Hepatocyte (in vitro differentiated cells): ENCODE data around the gene OR8D2. TPM values are rescaled to one million over a fixed set of nuclear protein-coding genes. Genes with fewer than 3 reads are reported as not detected.

Experiments used
- DNase-seq: peaks from one replicate; pipeline ENCODE4 v3.0.0-alpha.2; 2016; ENCODE audit warnings: low spot score
- H2AFZ ChIP-seq: fragments of 200-600 bp; sonication (generic); 2 replicates; pipeline ENCODE4 v1.6.0; 2016; ENCODE audit warnings: antibody characterized with exemption, mild to moderate bottlenecking
- H3K27ac ChIP-seq: fragments of 200-600 bp; sonication (generic); 2 replicates; pipeline ENCODE4 v1.5.1; 2016; ENCODE audit warnings: mild to moderate bottlenecking
- H3K27me3 ChIP-seq: fragments of 200-600 bp; sonication (generic); 2 replicates; pipeline ENCODE4 v1.6.1; 2016
- H3K36me3 ChIP-seq: fragments of 200-600 bp; sonication (generic); replicated peaks from 2 replicates; pipeline ENCODE4 v1.5.1; 2016; ENCODE audit warnings: low read depth; ENCODE audit not compliant: insufficient read depth
- H3K4me1 ChIP-seq: fragments of 200-600 bp; sonication (generic); 2 replicates; pipeline ENCODE4 v1.5.1; 2016; ENCODE audit warnings: mild to moderate bottlenecking, moderate library complexity; ENCODE audit not compliant: insufficient read depth
- H3K4me2 ChIP-seq: fragments of 200-600 bp; sonication (generic); 2 replicates; pipeline ENCODE4 v1.6.0; 2016
- H3K4me3 ChIP-seq: fragments of 200-600 bp; sonication (generic); 2 replicates; pipeline ENCODE4 v1.5.1; 2016; ENCODE audit warnings: mild to moderate bottlenecking
- H3K79me2 ChIP-seq: fragments of 200-600 bp; sonication (generic); 2 replicates; pipeline ENCODE4 v1.6.0; 2017; ENCODE audit warnings: mild to moderate bottlenecking
- H3K9me2 ChIP-seq: fragments of 200-600 bp; sonication (generic); replicated peaks from 2 replicates; pipeline ENCODE4 v1.6.0; 2017; ENCODE audit warnings: mild to moderate bottlenecking; ENCODE audit not compliant: insufficient read depth
- H3K9me3 ChIP-seq: fragments of 200-600 bp; sonication (generic); 2 replicates; pipeline ENCODE4 v1.5.1; 2016; ENCODE audit warnings: low read depth, mild to moderate bottlenecking
- H4K20me1 ChIP-seq: fragments of 200-600 bp; sonication (generic); 2 replicates; pipeline ENCODE4 v1.6.0; 2016; ENCODE audit warnings: mild to moderate bottlenecking; ENCODE audit not compliant: insufficient read depth, poor library complexity, severe bottlenecking
- EZH2 ChIP-seq: fragments of 200-600 bp; sonication (generic); IDR thresholded peaks from 2 replicates; pipeline ENCODE4 v1.6.1; 2016; ENCODE audit warnings: antibody characterized with exemption, mild to moderate bottlenecking, borderline replicate concordance
- EZH2phosphoT487 ChIP-seq: fragments of 200-600 bp; sonication (generic); IDR thresholded peaks from one replicate; pipeline ENCODE4 v1.6.1; 2018; ENCODE audit warnings: antibody characterized with exemption, mild to moderate bottlenecking, low read depth, moderate library complexity; ENCODE audit not compliant: unreplicated experiment, severe bottlenecking
- WGBS: methylation state at CpG from one replicate; pipeline ENCODE4 v1.1.6; 2016; ENCODE audit warnings: low lambda C conversion rate; ENCODE audit errors: missing lambda C conversion rate; 5-methylcytosine and 5-hydroxymethylcytosine counted together
- polyA plus RNA-seq: library from polyadenylated mRNA; unstranded; fragments of >200 nt; fragmentation: Nextera tagmentation; extraction: Ambion mirVana; gene quantifications from 2 replicates; pipeline ENCODE4 v1.2.1, GENCODE V29; 2016
- total RNA-seq: library from RNA; depleted of rRNA; stranded (reverse); fragments of >200 nt; gene quantifications from 2 replicates; pipeline ENCODE4 v1.2.3, GENCODE V29; 2014
- TF ChIP-seq, protein P1 (sequence below): fragments of 200-600 bp; sonication (generic); IDR thresholded peaks from 2 replicates; pipeline ENCODE4 v1.5.1; 2016; ENCODE audit warnings: antibody characterized with exemption, mild to moderate bottlenecking; ENCODE audit not compliant: poor library complexity

Gene OR8D2
- total and polyA plus RNA-seq, 2 experiments from 2014 or later, result not detected

DNA sequence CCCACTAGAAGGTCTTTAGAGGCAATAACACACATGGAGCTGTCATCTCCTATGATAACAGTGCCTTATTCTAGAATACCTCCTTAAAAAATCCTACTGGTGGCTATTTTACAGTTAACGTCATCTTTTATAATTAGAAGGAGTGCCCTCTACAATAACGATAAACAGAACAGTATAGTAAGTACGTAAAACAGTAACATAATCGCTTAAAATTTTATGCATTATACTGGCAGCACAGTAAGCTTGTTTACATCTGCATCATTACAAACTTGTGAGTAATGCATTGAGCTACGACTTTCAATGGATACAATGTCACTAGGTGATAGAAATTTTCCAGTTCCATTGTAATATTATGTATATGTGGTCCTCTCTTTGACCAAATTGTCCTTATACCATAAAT lies 24.3 kb upstream of the OR8D2 start:
- no peaks in the 10 kb centered on the region for H3K36me3 ChIP-seq
- no peak for TF ChIP-seq EZH2
- no peak for TF ChIP-seq EZH2phosphoT487
- TF ChIP-seq, protein P1, sequence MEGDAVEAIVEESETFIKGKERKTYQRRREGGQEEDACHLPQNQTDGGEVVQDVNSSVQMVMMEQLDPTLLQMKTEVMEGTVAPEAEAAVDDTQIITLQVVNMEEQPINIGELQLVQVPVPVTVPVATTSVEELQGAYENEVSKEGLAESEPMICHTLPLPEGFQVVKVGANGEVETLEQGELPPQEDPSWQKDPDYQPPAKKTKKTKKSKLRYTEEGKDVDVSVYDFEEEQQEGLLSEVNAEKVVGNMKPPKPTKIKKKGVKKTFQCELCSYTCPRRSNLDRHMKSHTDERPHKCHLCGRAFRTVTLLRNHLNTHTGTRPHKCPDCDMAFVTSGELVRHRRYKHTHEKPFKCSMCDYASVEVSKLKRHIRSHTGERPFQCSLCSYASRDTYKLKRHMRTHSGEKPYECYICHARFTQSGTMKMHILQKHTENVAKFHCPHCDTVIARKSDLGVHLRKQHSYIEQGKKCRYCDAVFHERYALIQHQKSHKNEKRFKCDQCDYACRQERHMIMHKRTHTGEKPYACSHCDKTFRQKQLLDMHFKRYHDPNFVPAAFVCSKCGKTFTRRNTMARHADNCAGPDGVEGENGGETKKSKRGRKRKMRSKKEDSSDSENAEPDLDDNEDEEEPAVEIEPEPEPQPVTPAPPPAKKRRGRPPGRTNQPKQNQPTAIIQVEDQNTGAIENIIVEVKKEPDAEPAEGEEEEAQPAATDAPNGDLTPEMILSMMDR, result no peak
- H3K4me2 ChIP-seq, result no peak overlapping the region
- WGBS, result 78% methylated on average over 5 of the region's 5 CpGs
- DNase-seq, result no peak
- no peaks in the 10 kb centered on the region for H4K20me1 ChIP-seq
- no peak overlapping the region for H3K4me3 ChIP-seq
- no peak overlapping the region for H3K27ac ChIP-seq
- H2AFZ ChIP-seq, result no peak overlapping the region
- no peaks in the 10 kb centered on the region for H3K9me3 ChIP-seq
- no peaks in the 10 kb centered on the region for H3K4me1 ChIP-seq
- H3K79me2 ChIP-seq, result no peaks in the 10 kb centered on the region
- no peaks in the 10 kb centered on the region for H3K9me2 ChIP-seq
- no peaks in the 10 kb centered on the region for H3K27me3 ChIP-seq

- DNase-seq, result no peak
- Histone ChIP-seq H3K27ac (no peak overlapping the region), H3K9me2 (no peaks in the 10 kb centered on the region), H3K79me2 (no peaks in the 10 kb centered on the region), H3K27me3 (no peaks in the 10 kb centered on the region), H3K4me1 (no peaks in the 10 kb centered on the region), H3K4me3 (no peak overlapping the region), H3K4me2 (no peak overlapping the region), H2AFZ (no peak overlapping the region), H3K9me3 (no peaks in the 10 kb centered on the region), H4K20me1 (no peaks in the 10 kb centered on the region), H3K36me3 (no peaks in the 10 kb centered on the region)
- TF ChIP-seq EZH2 (no peak), EZH2phosphoT487 (no peak)
- TF ChIP-seq, protein P1, result no peak
- WGBS, result 66% methylated on average over 2 of the region's 2 CpGs
Observed at GRCh38 chr11:124340142-124340447, 20.1 kb upstream of the OR8D2 start.

DNA sequence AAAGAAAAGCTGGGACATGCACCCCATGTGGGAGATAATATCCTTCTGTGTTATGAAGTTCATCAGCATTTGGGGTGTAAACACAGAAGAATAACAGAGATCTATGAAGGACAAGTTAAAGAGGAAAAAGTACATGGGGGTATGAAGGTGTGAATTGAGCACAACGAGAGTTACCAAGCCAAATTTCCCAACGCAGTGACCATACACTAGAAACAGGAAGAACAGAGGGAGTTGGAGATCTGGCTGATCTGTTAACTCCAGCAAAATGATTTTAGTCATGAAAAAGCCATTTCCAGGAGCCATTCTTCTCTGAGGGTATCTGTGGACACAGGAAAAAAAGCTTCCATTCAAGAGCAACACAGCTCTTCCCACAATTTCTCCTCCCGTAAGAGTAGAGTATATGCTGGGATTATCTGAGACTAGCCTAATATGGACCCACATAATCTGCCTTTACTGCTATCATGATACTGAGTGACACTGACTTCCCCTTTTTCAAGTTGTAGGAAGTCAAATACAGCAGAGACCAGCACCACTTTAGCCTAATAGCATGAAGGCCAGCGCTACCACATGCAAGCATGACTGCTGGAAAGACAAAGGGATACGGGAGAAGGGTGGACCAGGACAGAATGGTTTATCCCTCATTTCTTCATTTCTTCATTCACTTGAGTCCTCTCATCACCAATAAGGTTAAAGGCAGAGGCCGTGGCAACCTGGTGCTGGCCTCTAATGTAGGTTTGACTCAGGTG lies 19.6 kb upstream of the OR8D2 start:
- H3K36me3 ChIP-seq, result no peaks in the 10 kb centered on the region
- no peak for DNase-seq
- H3K4me1 ChIP-seq, result no peaks in the 10 kb centered on the region
- H3K9me2 ChIP-seq, result no peaks in the 10 kb centered on the region
- no peaks in the 10 kb centered on the region for H3K27me3 ChIP-seq
- H3K9me3 ChIP-seq, result no peaks in the 10 kb centered on the region
- H3K4me3 ChIP-seq, result no peak overlapping the region
- no peak overlapping the region for H3K4me2 ChIP-seq
- no peaks in the 10 kb centered on the region for H4K20me1 ChIP-seq
- no peak overlapping the region for H3K27ac ChIP-seq
- TF ChIP-seq EZH2 (no peak), EZH2phosphoT487 (no peak)
- TF ChIP-seq, protein P1, result no peak
- H3K79me2 ChIP-seq, result no peaks in the 10 kb centered on the region
- H2AFZ ChIP-seq, result no peak overlapping the region
- 79% methylated on average over 6 of the region's 6 CpGs for WGBS

GRCh38 chr11:124331873-124332272 lies 11.9 kb upstream of the OR8D2 start:
- no peaks in the 10 kb centered on the region for H3K79me2 ChIP-seq

More at GRCh38 chr11:124331873-124332272, 11.9 kb upstream of the OR8D2 start:
- H3K27me3 ChIP-seq, result no peaks in the 10 kb centered on the region
- no peaks in the 10 kb centered on the region for H4K20me1 ChIP-seq
- no peaks in the 10 kb centered on the region for H3K9me3 ChIP-seq
- no peaks in the 10 kb centered on the region for H3K4me1 ChIP-seq
- H3K4me2 ChIP-seq, result no peak overlapping the region
- H2AFZ ChIP-seq, result no peak overlapping the region
- no peak for DNase-seq
- no peaks in the 10 kb centered on the region for H3K36me3 ChIP-seq
- no peaks in the 10 kb centered on the region for H3K9me2 ChIP-seq
- 82% methylated on average over 3 of the region's 3 CpGs for WGBS
- no peak overlapping the region for H3K27ac ChIP-seq
- TF ChIP-seq, protein P1, result no peak
- TF ChIP-seq EZH2 (no peak), EZH2phosphoT487 (no peak)
- no peak overlapping the region for H3K4me3 ChIP-seq
